ENCODE measurements around the gene DUOX2.

- no peak for TF ChIP-seq CTCF (IDR thresholded peaks at IDR 0.05 in 4 of 5, conservative IDR thresholded peaks at IDR 0.05 in 1 of 5)
- TF ChIP-seq POLR2A (IDR thresholded peaks at IDR 0.05) = no peak
These were observed 27.4 kb upstream of the DUOX2 start for GRCh38 chr15:45141386-45141785.

All from gastrocnemius medialis (tissue), 4 donors.